CD14-positive monocyte (primary cell): ENCODE measurements around the gene EML4. TPM values are rescaled to one million over a fixed set of nuclear protein-coding genes. Genes with fewer than 3 reads are reported as not detected.

Experiments used
- DNase-seq, 3 donors: peaks; one replicate each; pipeline ENCODE4 v3.0.0-alpha.2; 2011 to 2022
- H2AFZ ChIP-seq: 2 replicates; pipeline ENCODE4 v1.6.0; 2012; ENCODE audit warnings: mild to moderate bottlenecking, low read depth, low read length, inconsistent platforms; ENCODE audit not compliant: insufficient read depth, poor library complexity, severe bottlenecking
- H3K27ac ChIP-seq, 2 donors: 1 replicate in 1 of 2; 2 replicates in 1 of 2; pipeline ENCODE4 v1.5.1; 2012 to 2013; ENCODE audit warnings: low read length in 2 of 2, control low read depth in 1 of 2, inconsistent platforms in 1 of 2, low read depth in 1 of 2, mild to moderate bottlenecking in 1 of 2
- H3K27me3 ChIP-seq, 2 donors: one replicate each; pipeline versions ENCODE4 v1.6.0 to v1.6.1; 2011 to 2013; ENCODE audit warnings: low read length in 2 of 2; ENCODE audit not compliant: control insufficient read depth in 2 of 2, insufficient read depth in 2 of 2
- H3K36me3 ChIP-seq, 2 donors: replicated peaks in 1 of 2; 1 replicate in 1 of 2; 2 replicates in 1 of 2; pipeline versions ENCODE4 v1.5.1 to v1.6.1; 2012 to 2013; ENCODE audit warnings: low read length in 2 of 2, control low read depth in 1 of 2, inconsistent platforms in 1 of 2, mild to moderate bottlenecking in 1 of 2; ENCODE audit not compliant: insufficient read depth in 2 of 2, control insufficient read depth in 1 of 2
- H3K4me1 ChIP-seq, 2 donors: 1 replicate in 1 of 2; 2 replicates in 1 of 2; pipeline versions ENCODE4 v1.5.1 to v1.6.1; 2012 to 2013; ENCODE audit warnings: low read length in 2 of 2, control low read depth in 1 of 2, inconsistent platforms in 1 of 2, mild to moderate bottlenecking in 1 of 2, moderate library complexity in 1 of 2; ENCODE audit not compliant: insufficient read depth in 2 of 2, control insufficient read depth in 1 of 2
- H3K4me2 ChIP-seq: replicated peaks from 2 replicates; pipeline ENCODE3; 2012; ENCODE audit warnings: low read length, moderate library complexity, mild to moderate bottlenecking; ENCODE audit not compliant: poor library complexity, severe bottlenecking; ENCODE audit errors: extremely low read depth
- H3K4me3 ChIP-seq, 3 experiments: fragments of 200-600 bp in 1 of 3; sonication (generic) in 1 of 3; replicated peaks in 1 of 3; 1 replicate in 2 of 3; 2 replicates in 1 of 3; pipeline ENCODE4 v1.5.1; 2011 to 2013; ENCODE audit warnings: low read length in 3 of 3, mild to moderate bottlenecking in 3 of 3, control low read depth in 2 of 3, low read depth in 2 of 3, inconsistent platforms in 1 of 3, moderate library complexity in 1 of 3
- H3K79me2 ChIP-seq: 2 replicates; pipeline ENCODE4 v1.6.0; 2012; ENCODE audit warnings: mild to moderate bottlenecking, control low read depth, inconsistent platforms, low read length, moderate library complexity; ENCODE audit not compliant: insufficient read depth
- H3K9ac ChIP-seq: 2 replicates; pipeline ENCODE4 v1.6.0; 2017; ENCODE audit warnings: low read length, mild to moderate bottlenecking; ENCODE audit not compliant: insufficient read depth, poor library complexity, severe bottlenecking
- H3K9me3 ChIP-seq, 2 donors: replicated peaks in 1 of 2; 1 replicate in 1 of 2; 2 replicates in 1 of 2; pipeline versions ENCODE4 v1.5.1 to v1.6.1; 2012 to 2013; ENCODE audit warnings: low read length in 2 of 2, control low read depth in 1 of 2; ENCODE audit not compliant: control insufficient read depth in 1 of 2, insufficient read depth in 1 of 2
- H4K20me1 ChIP-seq: 2 replicates; pipeline ENCODE4 v1.6.0; 2012; ENCODE audit warnings: mild to moderate bottlenecking, low read length, control low read depth, moderate library complexity; ENCODE audit not compliant: insufficient read depth
- H3K27ac Mint-ChIP-seq, 7 donors: one replicate each; pipeline ENCODE4 v1.8.0; 2020; ENCODE audit warnings: mild to moderate bottlenecking in 7 of 7, mixed read lengths in 7 of 7, moderate library complexity in 6 of 7, inconsistent platforms in 2 of 7
- H3K27me3 Mint-ChIP-seq, 3 donors: one replicate each; pipeline ENCODE4 v1.8.0; 2021 to 2022; ENCODE audit warnings: low read depth in 3 of 3, mild to moderate bottlenecking in 3 of 3, mixed read lengths in 3 of 3, moderate library complexity in 3 of 3, inconsistent platforms in 1 of 3
- H3K36me3 Mint-ChIP-seq, 2 donors: one replicate each; pipeline ENCODE4 v1.8.0; 2020; ENCODE audit warnings: mixed read lengths in 2 of 2, inconsistent platforms in 1 of 2, mild to moderate bottlenecking in 1 of 2
- H3K4me1 Mint-ChIP-seq: one replicate; pipeline ENCODE4 v1.8.0; 2020; ENCODE audit warnings: mild to moderate bottlenecking, mixed read lengths
- H3K4me3 Mint-ChIP-seq, 2 donors: one replicate each; pipeline ENCODE4 v1.8.0; 2020; ENCODE audit warnings: mild to moderate bottlenecking in 2 of 2, mixed read lengths in 2 of 2, moderate library complexity in 1 of 2
- H3K9me3 Mint-ChIP-seq, 7 donors: one replicate each; pipeline ENCODE4 v1.8.0; 2020 to 2022; ENCODE audit warnings: mixed read lengths in 7 of 7, mild to moderate bottlenecking in 6 of 7, moderate library complexity in 6 of 7, inconsistent platforms in 2 of 7
- CTCF ChIP-seq: fragments of 200-600 bp; IDR thresholded peaks from one replicate; pipeline ENCODE4 v1.8.0; 2022; ENCODE audit warnings: antibody characterized with exemption, mild to moderate bottlenecking
- WGBS: methylation state at CpG from one replicate; pipeline ENCODE4 v1.1.5; 2013; ENCODE audit warnings: missing lambda C conversion rate; ENCODE audit not compliant: insufficient coverage; 5-methylcytosine and 5-hydroxymethylcytosine counted together
- intact Hi-C, 2 donors: fragments of 100-400 bp; cut with micrococcal nuclease; formaldehyde crosslinking; loops; one replicate each; pipeline versions ENCODE4 v1.15.0 to v1.15.1; 2023
- polyA plus RNA-seq, 3 donors: library from polyadenylated mRNA; depleted of rRNA in 1 of 3; unstranded in 2 of 3; stranded (reverse) in 1 of 3; fragments of 300-500 nt in 2 of 3; fragments of >200 nt in 1 of 3; fragmentation: Illumina TruSeq in 2 of 3; gene quantifications; 1 replicate in 2 of 3; 2 replicates in 1 of 3; pipeline ENCODE4 v1.2.3, GENCODE V29; 2012 to 2021

The EML4 gene
- polyA plus RNA-seq, 3 donors = 11.5 to 24.3 (median 15.0) TPM

- no peak overlapping the region for H3K9ac ChIP-seq
- H3K9me3 Mint-ChIP-seq = no peaks in the 10 kb centered on the region
- no peak overlapping the region for H2AFZ ChIP-seq
- H3K27ac ChIP-seq = peak overlapping the region in 1 of 2 donors; percentile 39
- H3K27ac Mint-ChIP-seq = peak overlapping the region in 2 of 7 donors; percentile 2 to 59
- DNase-seq = no peak
- H4K20me1 ChIP-seq = peaks cover 85% of the 10 kb centered on the region
- no peak overlapping the region for H3K4me3 Mint-ChIP-seq
- TF ChIP-seq CTCF = no peak
- WGBS = 91% methylated on average over 3 of the region's 3 CpGs
- H3K27me3 ChIP-seq = no peaks in the 10 kb centered on the region
- intact Hi-C loops = no loop called here
- H3K9me3 ChIP-seq = no peaks in the 10 kb centered on the region
- H3K36me3 Mint-ChIP-seq = peaks cover 4 to 17% of the 10 kb centered on the region in 2 donors
- H3K79me2 ChIP-seq = peaks cover 82% of the 10 kb centered on the region
- no peaks in the 10 kb centered on the region for H3K27me3 Mint-ChIP-seq
- H3K4me1 Mint-ChIP-seq = peaks cover 44% of the 10 kb centered on the region
- H3K4me2 ChIP-seq = no peak overlapping the region
- peaks cover 26 to 41% of the 10 kb centered on the region in 2 donors for H3K4me1 ChIP-seq
- no peak overlapping the region for H3K4me3 ChIP-seq
- H3K36me3 ChIP-seq = no peaks in the 10 kb centered on the region
Observed at GRCh38 chr2:42192652-42193566, 23.8 kb downstream of the EML4 start.

- H3K9ac ChIP-seq = no peak overlapping the region
- Mint-ChIP-seq H3K4me3 (peak overlapping the region in 1 of 2 donors; percentile 35), H3K27ac (peak overlapping the region; percentile 2 to 79 (median 61)), H3K4me1 (peaks cover 53% of the 10 kb centered on the region), H3K9me3 (no peaks in the 10 kb centered on the region), H3K27me3 (peaks cover 0 to 3% (median 2%) of the 10 kb centered on the region in 3 donors), H3K36me3 (peaks cover 10 to 17% of the 10 kb centered on the region in 2 donors)
- H3K79me2 ChIP-seq = peaks cover 84% of the 10 kb centered on the region
- H3K36me3 ChIP-seq = no peaks in the 10 kb centered on the region
- no peaks in the 10 kb centered on the region for H3K9me3 ChIP-seq
- no peak overlapping the region for H2AFZ ChIP-seq
- peaks cover 26 to 41% of the 10 kb centered on the region in 2 donors for H3K4me1 ChIP-seq
- H3K4me3 ChIP-seq = no peak overlapping the region
- H3K27ac ChIP-seq = peak overlapping the region in 1 of 2 donors; percentile 39
- DNase-seq = peak in 2 of 3 donors; percentile 23 to 27
- no peaks in the 10 kb centered on the region for H3K27me3 ChIP-seq
- no peak for TF ChIP-seq CTCF
- intact Hi-C loops = no loop called here
- peaks cover 85% of the 10 kb centered on the region for H4K20me1 ChIP-seq
- no peak overlapping the region for H3K4me2 ChIP-seq
Observed at GRCh38 chr2:42193722-42194187, 24.6 kb downstream of the EML4 start.
